Measurements from ENCODE around the gene SLC2A5.

DNA sequence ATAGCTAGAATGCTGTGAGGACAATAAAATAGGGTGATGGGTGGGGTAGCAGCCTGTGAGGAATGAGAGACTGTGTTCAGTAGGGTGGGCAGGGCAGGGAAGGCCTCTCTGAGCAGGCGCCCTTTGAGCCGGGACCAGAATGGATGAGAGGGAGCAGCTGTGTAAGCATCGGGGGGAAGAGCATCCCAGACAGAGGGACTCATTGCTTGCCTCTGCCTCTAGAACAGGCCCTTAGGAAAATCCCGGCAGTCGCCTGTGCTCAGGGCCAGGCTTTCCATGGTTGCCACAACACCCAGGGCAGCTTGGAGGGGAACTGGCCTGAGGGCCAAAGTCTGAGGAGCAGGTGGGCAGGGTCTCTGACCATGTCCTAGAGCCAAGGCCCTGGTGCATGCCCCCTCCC lies 44.0 kb downstream of the SLC2A5 start:
- TF ChIP-seq, protein P1, sequence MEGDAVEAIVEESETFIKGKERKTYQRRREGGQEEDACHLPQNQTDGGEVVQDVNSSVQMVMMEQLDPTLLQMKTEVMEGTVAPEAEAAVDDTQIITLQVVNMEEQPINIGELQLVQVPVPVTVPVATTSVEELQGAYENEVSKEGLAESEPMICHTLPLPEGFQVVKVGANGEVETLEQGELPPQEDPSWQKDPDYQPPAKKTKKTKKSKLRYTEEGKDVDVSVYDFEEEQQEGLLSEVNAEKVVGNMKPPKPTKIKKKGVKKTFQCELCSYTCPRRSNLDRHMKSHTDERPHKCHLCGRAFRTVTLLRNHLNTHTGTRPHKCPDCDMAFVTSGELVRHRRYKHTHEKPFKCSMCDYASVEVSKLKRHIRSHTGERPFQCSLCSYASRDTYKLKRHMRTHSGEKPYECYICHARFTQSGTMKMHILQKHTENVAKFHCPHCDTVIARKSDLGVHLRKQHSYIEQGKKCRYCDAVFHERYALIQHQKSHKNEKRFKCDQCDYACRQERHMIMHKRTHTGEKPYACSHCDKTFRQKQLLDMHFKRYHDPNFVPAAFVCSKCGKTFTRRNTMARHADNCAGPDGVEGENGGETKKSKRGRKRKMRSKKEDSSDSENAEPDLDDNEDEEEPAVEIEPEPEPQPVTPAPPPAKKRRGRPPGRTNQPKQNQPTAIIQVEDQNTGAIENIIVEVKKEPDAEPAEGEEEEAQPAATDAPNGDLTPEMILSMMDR (conservative IDR thresholded peaks at IDR 0.05; ENCODE audit: low read depth, low read length), result no peak
- no peak for TF ChIP-seq EZH2 (IDR thresholded peaks at IDR 0.05; ENCODE audit: borderline replicate concordance, low read depth, low read length, poor library complexity, severe bottlenecking)

All from A673 (cell line).